ENCODE data around the gene VN1R4. TPM values are rescaled to one million over a fixed set of nuclear protein-coding genes. Genes with fewer than 3 reads are reported as not detected.

VN1R4 gene
- total and polyA plus RNA-seq, 2 donors (not counting 3 experiments of a cell fraction or from before 2014, with no cell fraction given), result not detected

DNA sequence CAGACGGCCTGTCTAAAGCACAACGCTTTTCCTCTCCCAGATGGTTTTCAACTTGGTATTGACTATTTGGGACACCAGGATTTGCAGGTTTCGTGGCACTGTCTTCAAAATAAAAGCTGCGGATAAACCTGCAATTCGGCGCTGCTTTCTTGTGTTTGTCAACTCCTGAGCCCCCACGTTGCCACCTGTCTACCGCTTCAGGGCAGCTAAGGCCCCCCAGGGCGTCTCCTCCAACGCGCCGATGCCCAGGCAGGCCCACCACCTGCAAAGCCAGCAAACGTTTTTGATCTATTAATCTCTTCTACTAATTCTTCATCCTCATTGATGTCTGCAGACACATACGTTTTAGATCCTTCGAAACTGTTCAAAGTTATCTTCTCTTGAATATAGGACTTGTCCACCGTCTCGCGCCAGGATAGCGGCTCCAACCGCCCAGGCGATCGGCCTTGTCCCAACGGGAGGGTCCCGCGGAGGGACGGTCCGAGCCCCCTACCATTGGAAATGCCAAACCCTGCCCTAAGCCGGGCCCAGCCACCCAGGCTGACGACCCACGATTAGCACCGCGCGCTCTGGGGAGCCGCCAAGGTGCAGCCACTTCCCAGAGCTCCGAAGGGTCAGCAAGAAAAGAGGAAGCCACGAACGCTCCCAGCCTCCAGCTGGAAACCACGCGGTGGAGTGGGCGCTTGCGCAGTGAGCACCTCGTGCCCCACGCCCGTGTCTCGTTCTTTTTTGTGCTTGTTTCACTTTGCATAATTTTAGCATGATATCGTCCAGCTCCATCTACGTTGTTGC, 23.4 kb upstream of the VN1R4 start:
- peaks cover 3% of the 10 kb centered on the region for H3K9me3 ChIP-seq (replicated peaks; ENCODE audit: control insufficient read depth, insufficient read depth, low read length)
- H3K4me3 ChIP-seq (replicated peaks in 1 of 3; ENCODE audit: insufficient read depth in 1 of 3, low read depth in 1 of 3, low read length in 3 of 3), result no peak overlapping the region
- no peak overlapping the region for H3K9ac ChIP-seq (replicated peaks; ENCODE audit: extremely low read depth, insufficient read depth, low read length)
- H4K20me1 ChIP-seq (replicated peaks; ENCODE audit: control insufficient read depth, extremely low read depth, insufficient read depth, low read length), result no peaks in the 10 kb centered on the region
- intact Hi-C loops (cut with micrococcal nuclease) (no loop called here), dilution Hi-C loops (cut with MboI; ENCODE audit: extremely low pct_ligation_motif_present, low sequenced_read_pairs) (no loop called here)
- no peaks in the 10 kb centered on the region for H3K36me3 ChIP-seq (ENCODE audit: control insufficient read depth in 2 of 2, extremely low read depth in 1 of 2, insufficient read depth in 2 of 2, low read length in 2 of 2)
- ChIA-PET POLR2A (no interaction called here), CTCF (no interaction called here)
- FAIRE-seq (no peak), DNase-seq (ENCODE audit: low read depth, low spot score) (no peak)
- no peaks in the 10 kb centered on the region for H3K4me1 ChIP-seq (ENCODE audit: control insufficient read depth, extremely low read depth, insufficient read depth, low read length)
- no TSS peak for BruUV-seq (replicated peaks)
- H3K9me1 ChIP-seq (replicated peaks; ENCODE audit: control insufficient read depth, extremely low read depth, insufficient read depth, low read length), result no peaks in the 10 kb centered on the region
- H3K79me2 ChIP-seq (ENCODE audit: control insufficient read depth, insufficient read depth, low read length), result no peaks in the 10 kb centered on the region
- no peak overlapping the region for H2AFZ ChIP-seq (ENCODE audit: low read depth, low read length)
- no peak overlapping the region for H3K27ac ChIP-seq (ENCODE audit: insufficient read depth, low read depth, low read length)
- H3K27me3 ChIP-seq (ENCODE audit: control insufficient read depth in 2 of 2, insufficient read depth in 2 of 2, low read length in 2 of 2), result no peaks in the 10 kb centered on the region
- H3K4me2 ChIP-seq (ENCODE audit: insufficient read depth, low read length), result no peak overlapping the region
- TF ChIP-seq JUN (IDR thresholded peaks at IDR 0.05; ENCODE audit: borderline replicate concordance, insufficient read depth, insufficient read length, low read depth) (no peak), MYC (IDR thresholded peaks at IDR 0.05; ENCODE audit: low read depth, low read length) (no peak), GATA2 (IDR thresholded peaks at IDR 0.05; ENCODE audit: insufficient read depth, insufficient read length, low read depth, low read length) (no peak), POLR2A (IDR thresholded peaks at IDR 0.05; ENCODE audit: low read depth, low read length) (no peak), EZH2 (IDR thresholded peaks at IDR 0.05; ENCODE audit: borderline replicate concordance, low read depth, low read length, severe bottlenecking) (no peak), POLR2AphosphoS5 (IDR thresholded peaks at IDR 0.05; ENCODE audit: insufficient read depth, low read depth, low read length) (no peak), FOS (IDR thresholded peaks at IDR 0.05; ENCODE audit: borderline replicate concordance, insufficient read depth, low read length) (no peak)
- TF ChIP-seq, protein P1, sequence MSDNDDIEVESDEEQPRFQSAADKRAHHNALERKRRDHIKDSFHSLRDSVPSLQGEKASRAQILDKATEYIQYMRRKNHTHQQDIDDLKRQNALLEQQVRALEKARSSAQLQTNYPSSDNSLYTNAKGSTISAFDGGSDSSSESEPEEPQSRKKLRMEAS (IDR thresholded peaks at IDR 0.05; ENCODE audit: insufficient read depth, insufficient read length), result no peak
- TF ChIP-seq, protein P2, sequence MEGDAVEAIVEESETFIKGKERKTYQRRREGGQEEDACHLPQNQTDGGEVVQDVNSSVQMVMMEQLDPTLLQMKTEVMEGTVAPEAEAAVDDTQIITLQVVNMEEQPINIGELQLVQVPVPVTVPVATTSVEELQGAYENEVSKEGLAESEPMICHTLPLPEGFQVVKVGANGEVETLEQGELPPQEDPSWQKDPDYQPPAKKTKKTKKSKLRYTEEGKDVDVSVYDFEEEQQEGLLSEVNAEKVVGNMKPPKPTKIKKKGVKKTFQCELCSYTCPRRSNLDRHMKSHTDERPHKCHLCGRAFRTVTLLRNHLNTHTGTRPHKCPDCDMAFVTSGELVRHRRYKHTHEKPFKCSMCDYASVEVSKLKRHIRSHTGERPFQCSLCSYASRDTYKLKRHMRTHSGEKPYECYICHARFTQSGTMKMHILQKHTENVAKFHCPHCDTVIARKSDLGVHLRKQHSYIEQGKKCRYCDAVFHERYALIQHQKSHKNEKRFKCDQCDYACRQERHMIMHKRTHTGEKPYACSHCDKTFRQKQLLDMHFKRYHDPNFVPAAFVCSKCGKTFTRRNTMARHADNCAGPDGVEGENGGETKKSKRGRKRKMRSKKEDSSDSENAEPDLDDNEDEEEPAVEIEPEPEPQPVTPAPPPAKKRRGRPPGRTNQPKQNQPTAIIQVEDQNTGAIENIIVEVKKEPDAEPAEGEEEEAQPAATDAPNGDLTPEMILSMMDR (IDR thresholded peaks at IDR 0.05; ENCODE audit: extremely low read depth in 1 of 2, insufficient read depth in 1 of 2, low read depth in 1 of 2, low read length in 2 of 2), result no peak
